ENCODE measurements around the gene CUBN. TPM values are rescaled to one million over a fixed set of nuclear protein-coding genes. Genes with fewer than 3 reads are reported as not detected.

Gene CUBN
- total RNA-seq, 1 experiment from 2014 or later: 0.46 TPM

DNA sequence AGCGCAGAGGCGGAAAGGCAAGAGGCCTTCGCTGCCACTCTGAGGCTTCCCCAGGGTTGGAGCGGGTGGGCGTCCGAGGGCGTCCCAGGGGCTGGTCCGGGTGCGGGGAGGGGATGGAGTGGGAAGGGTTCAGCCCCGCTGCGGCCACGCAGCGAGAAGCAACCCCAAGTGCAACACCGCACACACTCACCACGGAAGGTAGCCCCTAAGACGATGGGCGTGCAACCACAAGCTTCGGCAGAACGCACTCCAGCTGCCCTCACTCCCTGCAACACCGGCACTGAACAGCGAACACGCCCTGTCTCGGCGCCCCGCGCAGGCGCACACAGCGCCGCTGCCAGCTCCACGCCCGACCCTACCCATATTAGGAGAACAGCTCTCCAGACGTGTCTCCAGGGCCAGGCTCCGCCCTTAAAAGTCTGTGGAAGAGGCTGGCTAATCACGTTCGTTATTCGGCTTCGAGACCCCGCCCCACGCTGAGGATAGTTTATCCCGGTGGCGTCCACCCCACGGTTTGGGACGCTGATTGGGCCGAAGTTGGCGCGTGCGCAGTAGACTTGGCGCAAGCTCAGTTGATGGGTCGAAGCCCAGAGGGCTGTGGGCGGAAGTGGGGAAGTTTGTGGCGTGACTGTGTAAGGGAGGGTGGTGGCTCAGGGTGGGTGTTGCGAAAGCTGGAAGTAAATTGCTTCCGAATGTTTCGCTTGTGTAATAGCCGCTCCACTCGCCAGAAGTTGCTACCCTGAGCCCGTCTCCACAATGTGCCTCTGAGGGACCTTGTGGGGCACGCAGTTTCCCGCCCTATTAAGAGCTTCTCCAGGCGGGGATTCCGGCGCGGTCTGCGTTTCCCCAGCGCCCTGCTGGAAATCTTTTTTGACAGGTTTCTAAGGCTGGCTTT is 312.2 kb downstream of the CUBN start, which contains the start of gene RSU1:
TSS of gene RSU1 (minus strand) at position 300 of the 895 bp plus-strand sequence. CDS start 343 bp downstream, outside the sequence.
- ATAC-seq (peak; percentile 97), DNase-seq (ENCODE audit: low spot score) (peak; percentile 99)
- peaks cover 29% of the 10 kb centered on the region for H3K27me3 Mint-ChIP-seq (ENCODE audit: low read depth)
- H3K27ac Mint-ChIP-seq: peak within 1 kb of the TSS; percentile 65
- TF ChIP-seq SMAD4 (CRISPR knock-in tag; IDR thresholded peaks at IDR 0.05): peak; percentile 67; the same call in 1 of the 2 replicates
- peak; percentile 48 for TF ChIP-seq MAX (CRISPR knock-in tag; IDR thresholded peaks at IDR 0.05)
- no peak for TF ChIP-seq ESRRA (CRISPR knock-in tag; IDR thresholded peaks at IDR 0.05; ENCODE audit: borderline replicate concordance)
- peak; percentile 78 for TF ChIP-seq SP1 (CRISPR knock-in tag; conservative IDR thresholded peaks at IDR 0.05)
- TF ChIP-seq ZSCAN18 (CRISPR knock-in tag; IDR thresholded peaks at IDR 0.05): no peak
- no peak for TF ChIP-seq ZNF416 (CRISPR knock-in tag; IDR thresholded peaks at IDR 0.05)
- no peak for TF ChIP-seq TCF7 (CRISPR knock-in tag; IDR thresholded peaks at IDR 0.05; ENCODE audit: low read depth)
- TF ChIP-seq, protein P1, sequence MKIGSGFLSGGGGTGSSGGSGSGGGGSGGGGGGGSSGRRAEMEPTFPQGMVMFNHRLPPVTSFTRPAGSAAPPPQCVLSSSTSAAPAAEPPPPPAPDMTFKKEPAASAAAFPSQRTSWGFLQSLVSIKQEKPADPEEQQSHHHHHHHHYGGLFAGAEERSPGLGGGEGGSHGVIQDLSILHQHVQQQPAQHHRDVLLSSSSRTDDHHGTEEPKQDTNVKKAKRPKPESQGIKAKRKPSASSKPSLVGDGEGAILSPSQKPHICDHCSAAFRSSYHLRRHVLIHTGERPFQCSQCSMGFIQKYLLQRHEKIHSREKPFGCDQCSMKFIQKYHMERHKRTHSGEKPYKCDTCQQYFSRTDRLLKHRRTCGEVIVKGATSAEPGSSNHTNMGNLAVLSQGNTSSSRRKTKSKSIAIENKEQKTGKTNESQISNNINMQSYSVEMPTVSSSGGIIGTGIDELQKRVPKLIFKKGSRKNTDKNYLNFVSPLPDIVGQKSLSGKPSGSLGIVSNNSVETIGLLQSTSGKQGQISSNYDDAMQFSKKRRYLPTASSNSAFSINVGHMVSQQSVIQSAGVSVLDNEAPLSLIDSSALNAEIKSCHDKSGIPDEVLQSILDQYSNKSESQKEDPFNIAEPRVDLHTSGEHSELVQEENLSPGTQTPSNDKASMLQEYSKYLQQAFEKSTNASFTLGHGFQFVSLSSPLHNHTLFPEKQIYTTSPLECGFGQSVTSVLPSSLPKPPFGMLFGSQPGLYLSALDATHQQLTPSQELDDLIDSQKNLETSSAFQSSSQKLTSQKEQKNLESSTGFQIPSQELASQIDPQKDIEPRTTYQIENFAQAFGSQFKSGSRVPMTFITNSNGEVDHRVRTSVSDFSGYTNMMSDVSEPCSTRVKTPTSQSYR (CRISPR knock-in tag; IDR thresholded peaks at IDR 0.05): no peak
- peak; percentile 27; the same call in 1 of the 2 replicates for TF ChIP-seq FOXK1 (CRISPR knock-in tag; IDR thresholded peaks at IDR 0.05)
- no peak for TF ChIP-seq ZNF317 (CRISPR knock-in tag; IDR thresholded peaks at IDR 0.05; ENCODE audit: borderline replicate concordance, low read depth)
- TF ChIP-seq, protein P2, sequence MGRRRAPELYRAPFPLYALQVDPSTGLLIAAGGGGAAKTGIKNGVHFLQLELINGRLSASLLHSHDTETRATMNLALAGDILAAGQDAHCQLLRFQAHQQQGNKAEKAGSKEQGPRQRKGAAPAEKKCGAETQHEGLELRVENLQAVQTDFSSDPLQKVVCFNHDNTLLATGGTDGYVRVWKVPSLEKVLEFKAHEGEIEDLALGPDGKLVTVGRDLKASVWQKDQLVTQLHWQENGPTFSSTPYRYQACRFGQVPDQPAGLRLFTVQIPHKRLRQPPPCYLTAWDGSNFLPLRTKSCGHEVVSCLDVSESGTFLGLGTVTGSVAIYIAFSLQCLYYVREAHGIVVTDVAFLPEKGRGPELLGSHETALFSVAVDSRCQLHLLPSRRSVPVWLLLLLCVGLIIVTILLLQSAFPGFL (CRISPR knock-in tag; IDR thresholded peaks at IDR 0.05; ENCODE audit: borderline replicate concordance): no peak
- no peak for TF ChIP-seq ZNF138 (CRISPR knock-in tag; conservative IDR thresholded peaks at IDR 0.05)
- TF ChIP-seq, protein P3, sequence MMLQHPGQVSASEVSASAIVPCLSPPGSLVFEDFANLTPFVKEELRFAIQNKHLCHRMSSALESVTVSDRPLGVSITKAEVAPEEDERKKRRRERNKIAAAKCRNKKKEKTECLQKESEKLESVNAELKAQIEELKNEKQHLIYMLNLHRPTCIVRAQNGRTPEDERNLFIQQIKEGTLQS (CRISPR knock-in tag; conservative IDR thresholded peaks at IDR 0.05): no peak
- no peak for TF ChIP-seq HMGXB4 (CRISPR knock-in tag; IDR thresholded peaks at IDR 0.05)
- TF ChIP-seq ZNF425 (CRISPR knock-in tag; conservative IDR thresholded peaks at IDR 0.05): no peak
- 0 out of 2 replicates have a peak, but pooled peaks have one; percentile 36 for TF ChIP-seq NFE2L1 (CRISPR knock-in tag; IDR thresholded peaks at IDR 0.05)
- CTCF ChIA-PET: interaction anchor here (0.6 to 1.3 kb wide), 8 partner anchors 8 to 980 kb away, joined by 3 to 7 read pairs (median 3); no protein-coding TSS in a partner anchor
- H3K4me1 Mint-ChIP-seq: peaks cover 9% of the 10 kb centered on the region
- POLR2A ChIA-PET: interaction anchor here (0.6 to 1.2 kb wide), 3 partner anchors 20 to 797 kb away, joined by 3 to 6 read pairs (median 3); partner anchors contain the start of gene TRDMT1
- H3K36me3 Mint-ChIP-seq: peaks cover 16% of the 10 kb centered on the region
- H3K4me3 Mint-ChIP-seq: peak within 1 kb of the TSS; percentile 93
- peaks cover 17% of the 10 kb centered on the region for H3K9me3 Mint-ChIP-seq

Measured in WTC11 (cell line).